MV-4-11 (cell line): Measurements from ENCODE around the gene LAIR2.

Source experiments
- DNase-seq: peaks from one replicate; lab custom pipeline; 2025; lab: John Stamatoyannopoulos, UW

The LAIR2 gene

GRCh38 chr19:54502518-54503048 lies at the start of gene LAIR2:
Gene LAIR2, plus strand, starts transcription at chr19:54502831. Its CDS starts 88 bp downstream, at chr19:54502919.
- DNase-seq, result peak; percentile 50

GRCh38 chr19:54453921-54454780 lies 48.5 kb upstream of the LAIR2 start:
- no peak for DNase-seq

- DNase-seq, result no peak
Measured at GRCh38 chr19:54454781-54455675, 47.6 kb upstream of the LAIR2 start.

GRCh38 chr19:54455786-54456422 lies 46.7 kb upstream of the LAIR2 start:
- DNase-seq, result no peak

GRCh38 chr19:54456423-54457373 lies 45.9 kb upstream of the LAIR2 start:
- DNase-seq, result no peak

GRCh38 chr19:54457773-54458647 lies 44.6 kb upstream of the LAIR2 start:
- DNase-seq, result no peak

GRCh38 chr19:54458648-54459281 lies 43.9 kb upstream of the LAIR2 start:
- DNase-seq, result no peak

- no peak for DNase-seq
Measured at GRCh38 chr19:54459282-54460229, 43.1 kb upstream of the LAIR2 start.

- DNase-seq, result no peak
Measured at GRCh38 chr19:54460230-54461005, 42.2 kb upstream of the LAIR2 start.

- DNase-seq, result no peak
Measured at GRCh38 chr19:54461210-54461609, 41.4 kb upstream of the LAIR2 start.

- no peak for DNase-seq
Measured at GRCh38 chr19:54461613-54462012, 41.0 kb upstream of the LAIR2 start.

- DNase-seq, result peak; percentile 52
Measured at GRCh38 chr19:54462047-54462654, 40.5 kb upstream of the LAIR2 start.

GRCh38 chr19:54462655-54463530 lies 39.7 kb upstream of the LAIR2 start:
- peak; percentile 80 for DNase-seq

GRCh38 chr19:54463531-54464043 lies 39.0 kb upstream of the LAIR2 start, which contains the start of gene LENG9:
Gene LENG9, minus strand, starts transcription at chr19:54463778. Its CDS starts 252 bp downstream, at chr19:54463526.
- peak; percentile 100 for DNase-seq

- DNase-seq, result peak; percentile 100
Measured at GRCh38 chr19:54464044-54464629, 38.5 kb upstream of the LAIR2 start.
